NCI-H774 (cell line): ENCODE results near the gene CDH2.

ENCODE experiments used
- DNase-seq: peaks from one replicate; lab custom pipeline; 2025; lab: John Stamatoyannopoulos, UW

CDH2 gene

GRCh38 chr18:28043631-28044030, 133.3 kb downstream of the CDH2 start:
- no peak for DNase-seq

GRCh38 chr18:28041366-28041765, 135.6 kb downstream of the CDH2 start:
- DNase-seq = no peak

GRCh38 chr18:28040716-28041115, 136.2 kb downstream of the CDH2 start:
- DNase-seq = no peak

- no peak for DNase-seq
Observed at GRCh38 chr18:28040211-28040610, 136.7 kb downstream of the CDH2 start.

GRCh38 chr18:28039691-28040090, 137.2 kb downstream of the CDH2 start:
- no peak for DNase-seq

- DNase-seq = no peak
Observed at GRCh38 chr18:28039078-28039477, 137.9 kb downstream of the CDH2 start.

GRCh38 chr18:28036488-28036887, 140.4 kb downstream of the CDH2 start:
- no peak for DNase-seq

GRCh38 chr18:28034567-28034966, 142.4 kb downstream of the CDH2 start:
- DNase-seq = no peak

GRCh38 chr18:28032177-28032576, 144.8 kb downstream of the CDH2 start:
- no peak for DNase-seq

- DNase-seq = no peak
Observed at GRCh38 chr18:28030458-28030857, 146.5 kb downstream of the CDH2 start.

- DNase-seq = no peak
Observed at GRCh38 chr18:28027755-28028154, 149.2 kb downstream of the CDH2 start.

- no peak for DNase-seq
Observed at GRCh38 chr18:28019425-28020108, 157.4 kb downstream of the CDH2 start.

- no peak for DNase-seq
Observed at GRCh38 chr18:28018351-28018750, 158.6 kb downstream of the CDH2 start.

GRCh38 chr18:28015671-28016070, 161.3 kb downstream of the CDH2 start:
- DNase-seq = no peak

GRCh38 chr18:28013066-28013465, 163.9 kb downstream of the CDH2 start:
- DNase-seq = no peak

- DNase-seq = no peak
Observed at GRCh38 chr18:28012336-28012735, 164.6 kb downstream of the CDH2 start.

- DNase-seq = no peak
Observed at GRCh38 chr18:28009589-28009988, 167.3 kb downstream of the CDH2 start.

- no peak for DNase-seq
Observed at GRCh38 chr18:28007841-28008240, 169.1 kb downstream of the CDH2 start.

- DNase-seq = no peak
Observed at GRCh38 chr18:28005164-28005563, 171.8 kb downstream of the CDH2 start.

- DNase-seq = no peak
Observed at GRCh38 chr18:28004606-28005005, 172.3 kb downstream of the CDH2 start.

- DNase-seq = no peak
Observed at GRCh38 chr18:28003451-28003850, 173.5 kb downstream of the CDH2 start.

GRCh38 chr18:28002841-28003240, 174.1 kb downstream of the CDH2 start:
- DNase-seq = no peak

GRCh38 chr18:27996801-27997272, 180.1 kb downstream of the CDH2 start:
- DNase-seq = no peak

GRCh38 chr18:27995770-27996502, 181.0 kb downstream of the CDH2 start:
- DNase-seq = no peak
